ENCODE data around the gene PLOD2.
"Not testable (repeated sequence)": the region's sequence is repeated elsewhere in the genome, so short reads cannot be mapped to it uniquely, and the experiment has no call there.

PLOD2 gene

DNA sequence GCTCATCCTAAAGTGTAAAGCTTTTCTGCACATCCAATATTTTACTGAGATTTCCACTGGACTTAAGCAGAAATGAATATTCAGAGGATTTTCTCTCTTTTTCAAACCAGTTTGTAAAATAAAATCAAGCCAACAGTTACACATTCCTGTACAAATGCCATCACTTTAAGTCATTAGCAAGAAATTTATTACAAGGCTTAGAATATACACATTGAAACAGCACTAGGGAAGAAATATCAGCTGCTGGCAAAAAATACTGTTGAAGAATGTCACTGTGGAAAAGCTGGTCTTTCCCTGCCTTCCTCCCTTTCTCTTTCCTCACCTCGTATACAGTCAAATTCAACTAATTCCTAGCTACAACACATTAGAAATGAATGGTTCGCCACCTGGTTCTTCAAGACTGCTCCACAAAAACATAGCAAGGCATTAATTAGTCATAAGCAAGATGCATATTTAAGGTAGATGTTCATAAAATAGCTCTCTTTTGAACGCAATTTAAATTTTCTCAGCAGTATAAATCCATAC lies 21.3 kb downstream of the PLOD2 start:
- no peak for DNase-seq (ENCODE audit: low read depth in 2 of 2)

DNA sequence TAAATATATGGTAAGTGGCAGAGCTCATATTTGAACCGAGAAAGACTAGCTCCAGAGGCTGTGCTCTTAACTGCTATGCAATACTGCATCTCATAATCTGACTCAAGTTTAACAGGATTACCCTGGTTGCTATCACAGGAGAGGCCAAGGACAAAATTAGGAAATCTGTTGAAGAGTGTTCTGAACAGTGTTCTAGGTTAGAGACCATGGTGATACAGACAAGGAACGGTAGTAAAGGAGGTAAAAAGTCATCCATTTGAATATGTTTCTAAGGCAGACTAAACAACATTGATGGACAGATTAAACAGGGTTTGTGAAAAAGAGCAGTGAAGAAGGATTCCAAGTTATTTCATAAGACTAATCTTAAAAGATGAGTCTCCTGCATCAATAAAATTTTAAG lies 22.1 kb downstream of the PLOD2 start:
- DNase-seq (ENCODE audit: low read depth in 2 of 2) = no peak

DNA sequence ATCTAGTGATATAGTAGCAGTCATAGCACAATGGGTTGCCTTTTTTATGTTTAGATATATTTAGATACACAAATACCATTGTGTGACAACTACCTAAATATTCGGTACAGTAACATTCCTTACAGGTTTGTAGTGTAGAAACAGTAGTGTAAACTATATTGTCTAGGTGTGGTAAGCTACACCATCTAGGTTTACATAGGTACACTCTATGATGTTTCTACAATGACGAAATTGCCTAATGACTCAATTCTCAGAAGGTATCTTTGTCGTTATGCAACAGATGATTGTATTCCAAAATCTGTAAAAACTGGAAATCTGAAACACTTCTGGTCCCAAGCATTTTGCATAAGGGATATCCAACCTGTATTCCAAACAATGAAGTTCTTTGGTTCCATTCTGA lies 24.3 kb downstream of the PLOD2 start:
- DNase-seq (ENCODE audit: low read depth in 2 of 2) = no peak

DNA sequence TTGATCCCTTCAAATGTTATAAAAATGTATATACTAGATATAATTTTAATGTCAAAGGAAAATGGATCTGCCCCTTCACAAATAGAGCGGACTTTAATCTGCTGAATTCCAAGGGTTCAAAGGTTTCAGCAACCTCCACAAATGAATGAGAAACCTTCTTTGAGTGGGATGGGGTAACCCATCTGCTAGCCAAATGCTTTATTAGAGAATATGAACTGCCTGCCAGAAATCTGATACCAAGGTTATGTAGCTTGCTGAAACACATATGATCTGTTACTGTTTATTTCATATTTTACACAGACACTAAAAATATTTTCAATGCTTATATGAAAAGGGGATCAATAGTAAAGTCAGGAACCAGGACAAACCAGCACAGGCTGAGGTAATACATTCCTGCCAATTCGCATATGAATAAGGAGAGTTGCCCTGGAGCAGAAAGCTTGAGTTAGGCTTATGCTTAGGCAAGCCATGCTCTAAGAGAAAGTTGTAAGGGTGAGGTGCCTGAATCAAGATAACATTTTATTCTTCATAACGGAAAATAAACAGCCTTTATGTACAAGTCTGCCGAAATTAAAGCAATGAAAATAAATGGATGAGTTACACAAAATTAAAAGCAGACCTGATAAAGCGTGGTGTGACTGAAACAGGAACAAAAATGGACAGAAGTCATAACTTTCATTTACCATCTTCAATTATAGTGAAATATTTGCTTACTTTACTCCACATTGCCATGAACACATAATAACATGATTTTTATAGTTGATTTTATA lies 26.5 kb downstream of the PLOD2 start:
- no peak for DNase-seq (ENCODE audit: low read depth in 2 of 2)

DNA sequence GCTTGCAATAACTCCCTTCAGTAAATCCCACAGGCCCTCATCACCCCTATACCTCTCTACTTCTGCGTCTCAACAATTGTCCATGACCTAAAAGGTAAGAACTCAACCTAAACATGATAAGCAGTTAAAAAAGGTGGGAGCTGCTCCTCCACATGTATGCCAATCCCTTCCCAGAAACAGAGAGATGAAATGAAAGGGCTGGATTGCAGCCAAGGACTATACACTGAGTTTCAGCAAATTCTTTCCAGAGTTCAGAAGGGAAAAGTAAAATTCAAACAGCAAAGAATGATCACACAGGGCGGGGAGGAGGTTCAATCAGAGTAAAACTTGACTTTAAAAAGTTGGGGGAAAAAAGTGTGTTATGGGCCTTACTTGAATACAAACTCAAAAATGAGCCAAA lies 27.5 kb downstream of the PLOD2 start:
- no peak for DNase-seq (ENCODE audit: low read depth in 2 of 2)

DNA sequence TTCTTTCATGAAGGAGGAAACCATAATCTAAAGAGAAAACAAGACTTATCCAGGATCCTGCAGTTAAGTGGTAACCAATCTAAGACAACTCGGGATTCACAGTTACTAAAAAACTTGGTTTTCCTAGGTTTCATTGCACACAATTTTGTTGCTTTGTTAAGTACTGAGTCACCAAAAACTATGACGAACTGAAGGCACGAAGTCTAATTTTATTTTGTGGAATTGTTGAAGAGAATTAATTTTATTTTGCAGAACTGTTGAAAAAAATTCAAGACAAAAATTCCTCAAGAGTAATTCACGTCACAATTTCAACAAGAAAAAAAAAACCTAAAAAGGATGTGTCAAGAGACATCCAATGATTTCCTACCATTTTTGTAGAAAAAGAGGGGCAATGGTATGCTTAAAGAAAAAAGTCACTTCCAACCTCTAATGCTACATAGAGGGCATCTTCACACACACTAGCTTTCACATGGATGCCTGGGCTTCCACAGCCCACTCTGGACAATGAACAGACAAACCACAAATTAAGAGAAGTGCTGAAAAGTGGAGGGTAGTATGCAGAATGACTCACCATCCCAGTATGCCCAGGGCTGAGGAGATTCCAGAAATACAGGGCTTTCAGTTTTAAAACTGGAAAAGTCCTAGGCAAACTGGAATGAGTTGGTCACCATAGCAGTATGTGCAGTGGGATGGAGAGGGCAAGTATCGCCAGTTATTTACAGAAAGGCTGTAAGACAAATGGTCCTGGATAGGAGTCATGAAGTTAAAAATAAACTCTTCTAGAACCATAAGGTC lies 29.2 kb downstream of the PLOD2 start:
- no peak for DNase-seq (ENCODE audit: low read depth in 2 of 2)

DNA sequence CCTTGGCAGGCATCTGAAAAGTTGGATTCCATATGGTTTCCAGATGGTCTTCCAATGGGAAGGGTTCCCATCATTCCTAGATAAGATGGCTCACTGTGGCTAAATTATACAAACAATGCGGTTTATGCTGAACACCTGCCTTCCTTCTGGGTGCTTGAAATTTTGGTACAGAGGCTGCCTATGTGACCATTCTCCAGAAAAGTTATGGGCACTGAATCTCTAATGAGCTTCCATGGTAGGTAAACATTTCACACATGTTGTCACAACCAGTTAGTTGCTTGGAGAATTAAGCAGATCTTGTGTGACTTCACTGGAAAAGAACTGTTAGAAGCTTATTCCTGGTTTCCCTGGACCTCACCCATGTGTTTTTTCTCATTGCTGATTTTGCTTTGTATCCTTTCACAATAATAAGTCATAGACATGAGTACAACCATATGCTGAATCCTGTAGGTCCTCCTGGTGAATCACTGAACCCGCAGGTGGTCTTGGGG lies 30.1 kb downstream of the PLOD2 start:
- no peak for DNase-seq (ENCODE audit: low read depth in 2 of 2)

DNA sequence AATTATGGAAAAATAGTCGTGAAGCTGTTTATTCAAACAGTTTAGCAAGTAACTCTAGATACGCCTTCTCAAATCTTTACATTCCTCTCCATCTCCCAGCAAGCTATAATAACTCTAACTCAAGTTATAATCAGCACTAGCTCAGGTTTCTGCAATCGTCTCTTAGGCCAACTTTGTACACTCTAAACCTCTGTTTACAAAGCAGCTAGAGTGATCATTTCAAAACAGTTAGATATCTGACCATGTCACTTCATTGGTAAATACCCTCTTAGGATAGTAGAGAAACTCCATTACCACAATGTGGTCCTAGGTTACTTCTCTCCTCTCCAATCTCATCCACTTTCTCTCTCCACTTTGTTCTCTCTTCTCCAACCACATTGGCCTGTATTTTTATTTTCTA lies 31.2 kb downstream of the PLOD2 start:
- no peak for DNase-seq (ENCODE audit: low read depth in 2 of 2)

DNA sequence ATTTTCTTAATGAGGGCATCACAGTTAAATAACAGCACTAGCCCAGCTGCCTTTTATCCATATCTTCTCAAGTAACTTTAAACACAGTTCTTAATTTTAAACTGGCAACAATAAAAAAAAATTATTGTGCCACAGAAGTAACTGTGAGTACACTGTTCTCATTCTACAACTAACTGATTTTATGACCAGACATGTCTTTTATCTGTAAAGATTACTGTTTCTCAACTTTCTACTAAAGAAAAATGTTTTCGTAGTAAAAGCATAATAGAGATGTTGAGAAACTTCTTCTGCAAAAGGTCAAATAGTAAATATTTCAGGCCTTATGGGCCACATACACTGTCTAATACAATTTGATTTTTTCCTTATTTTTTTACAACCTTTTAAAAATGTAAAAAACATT lies 32.0 kb downstream of the PLOD2 start:
- DNase-seq (ENCODE audit: low read depth in 2 of 2) = no peak

DNA sequence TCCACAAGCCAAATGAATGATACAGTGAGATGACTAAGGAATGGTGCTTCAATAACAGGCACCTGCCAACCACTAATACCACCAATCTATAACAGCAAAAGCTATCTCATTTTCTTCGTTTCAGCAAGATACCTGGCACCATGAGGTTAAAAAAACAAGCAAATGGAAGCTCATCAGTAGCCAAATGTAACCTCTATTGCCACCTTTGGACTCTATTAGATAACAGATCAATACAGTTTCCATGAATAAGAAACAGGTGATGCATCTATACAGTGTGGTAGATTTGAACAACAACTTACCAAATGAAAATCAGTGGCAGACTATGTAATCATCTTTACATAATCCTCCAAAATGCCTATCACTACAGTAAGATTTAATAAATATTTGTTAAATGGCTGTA lies 32.8 kb downstream of the PLOD2 start:
- no peak for DNase-seq (ENCODE audit: low read depth in 2 of 2)

DNA sequence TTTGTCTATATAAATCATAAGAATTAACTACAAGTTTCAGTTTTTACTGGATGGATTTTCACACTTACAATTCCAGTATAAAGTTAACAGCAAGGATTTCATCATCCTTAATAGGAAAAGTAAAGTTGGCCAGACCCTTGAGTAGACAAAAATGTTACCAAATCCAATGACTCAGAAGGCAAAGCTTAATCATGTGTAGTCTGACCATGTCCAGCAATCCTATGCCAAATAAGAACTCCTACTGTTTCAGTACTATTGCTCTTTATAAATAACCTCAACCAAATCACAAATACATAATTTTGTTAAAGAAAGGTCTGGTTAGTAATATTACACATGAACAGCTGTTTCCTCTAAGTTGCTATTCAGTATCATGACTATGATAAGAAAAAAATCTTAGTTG lies 35.0 kb downstream of the PLOD2 start:
- no peak for DNase-seq (ENCODE audit: low read depth in 2 of 2)

DNA sequence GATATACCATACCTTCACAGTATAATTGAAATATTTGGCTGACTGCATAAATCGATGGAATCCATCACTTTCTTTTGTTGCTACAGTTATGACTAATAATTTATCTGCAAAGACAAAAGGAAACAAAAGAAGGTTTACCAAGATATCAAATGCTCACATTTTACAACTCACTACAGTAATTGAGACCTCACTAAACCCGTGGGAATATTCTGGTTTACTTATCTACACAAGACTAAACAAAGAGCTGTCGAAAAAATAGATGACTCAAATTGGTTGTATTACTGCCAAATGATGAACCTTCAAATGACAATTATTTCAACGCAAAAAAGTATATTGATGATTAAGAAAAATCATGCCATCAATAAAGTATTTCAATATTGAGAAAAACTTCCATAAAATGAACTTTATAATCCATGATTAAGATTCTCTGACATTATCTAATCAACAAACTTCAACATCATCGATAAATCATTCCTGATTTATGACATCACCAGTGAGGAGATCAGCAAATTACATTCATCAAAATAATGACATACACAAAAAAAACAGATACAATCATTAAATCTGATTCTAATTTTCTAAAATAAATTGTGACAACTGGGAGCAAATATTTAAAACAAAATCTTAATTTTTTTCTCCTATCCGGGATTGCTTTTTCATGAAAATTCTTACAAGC lies 36.7 kb downstream of the PLOD2 start:
- DNase-seq (ENCODE audit: low read depth in 2 of 2) = no peak

DNA sequence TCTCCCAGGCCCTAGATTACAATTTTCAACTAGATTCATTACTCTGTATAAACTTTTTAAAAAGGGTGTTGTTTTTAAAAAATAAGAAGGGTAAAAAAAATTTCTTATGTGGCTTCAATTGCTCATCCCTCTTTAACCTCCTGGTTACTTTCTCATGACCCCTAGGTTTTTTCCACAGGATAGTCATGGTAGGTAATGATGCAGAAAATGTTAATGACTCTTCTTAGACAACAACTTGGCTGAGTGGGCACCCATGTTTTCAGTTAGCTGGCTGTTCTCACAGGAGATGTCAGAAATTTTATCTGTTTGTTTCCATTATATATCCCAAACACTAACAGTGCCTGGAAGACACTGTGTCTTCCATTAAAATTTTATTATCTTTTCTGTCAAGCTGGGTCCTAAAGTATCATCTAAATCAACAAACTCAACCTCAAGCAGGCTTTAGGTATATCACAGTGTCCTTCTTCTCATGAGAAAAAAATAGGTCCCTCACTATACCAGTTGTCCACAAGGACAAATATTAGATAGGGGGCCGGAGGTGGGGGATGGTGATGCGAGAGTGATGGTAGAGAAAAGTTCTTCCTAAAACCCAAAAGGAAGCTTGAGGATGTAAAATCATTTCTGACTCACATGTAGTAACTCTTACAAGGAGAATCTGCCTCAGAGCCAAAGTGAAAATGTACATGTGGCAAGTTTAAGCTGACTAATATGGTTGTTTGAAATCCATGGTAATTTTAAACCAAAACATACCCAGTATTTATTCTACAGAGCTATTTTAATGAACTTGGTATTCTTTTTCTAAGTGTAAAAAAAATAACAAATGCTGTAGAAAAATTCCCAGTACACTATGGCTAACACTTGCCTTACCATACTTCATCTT lies 43.3 kb downstream of the PLOD2 start:
- no peak for DNase-seq (ENCODE audit: low read depth in 2 of 2)

DNA sequence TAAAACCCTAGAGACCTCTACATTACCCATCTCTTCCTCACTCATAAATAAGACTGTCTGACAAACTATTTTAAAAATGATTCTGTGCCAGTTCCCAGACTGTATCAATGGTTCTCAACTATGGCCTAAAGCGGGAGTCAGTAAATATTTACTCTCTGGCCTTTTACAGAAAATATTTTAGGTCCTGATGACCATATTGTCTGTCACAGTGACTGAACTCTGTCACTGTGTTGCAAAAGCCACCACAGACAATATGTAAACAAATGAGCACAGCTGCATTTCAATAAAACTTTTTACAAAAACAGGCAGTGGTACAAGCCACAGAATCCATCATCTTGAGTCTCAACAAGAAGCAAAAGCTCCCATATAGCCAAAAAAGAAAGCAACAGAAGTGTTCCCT lies 45.4 kb downstream of the PLOD2 start:
- DNase-seq (ENCODE audit: low read depth in 2 of 2) = no peak

DNA sequence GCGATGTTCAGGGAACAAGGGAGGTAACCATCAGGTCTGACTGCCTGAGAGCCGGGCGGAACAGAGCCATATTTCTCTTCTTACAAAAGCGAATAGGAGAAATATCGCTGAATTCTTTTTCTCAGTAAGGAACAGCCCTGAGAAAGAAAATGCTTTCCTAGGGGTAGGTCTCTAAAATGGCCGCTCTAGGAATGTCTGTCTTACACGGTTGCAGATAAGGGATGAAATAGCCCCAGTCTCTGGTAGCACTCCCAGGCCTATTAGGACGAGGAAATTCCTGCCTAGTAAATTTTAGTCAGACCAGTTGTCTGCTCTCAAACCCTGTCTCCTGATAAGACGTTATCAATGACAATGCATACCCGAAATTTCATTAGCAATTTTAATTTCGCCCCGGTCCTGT lies 47.2 kb downstream of the PLOD2 start:
- DNase-seq (ENCODE audit: low read depth in 2 of 2) = not testable (repeated sequence)

DNA sequence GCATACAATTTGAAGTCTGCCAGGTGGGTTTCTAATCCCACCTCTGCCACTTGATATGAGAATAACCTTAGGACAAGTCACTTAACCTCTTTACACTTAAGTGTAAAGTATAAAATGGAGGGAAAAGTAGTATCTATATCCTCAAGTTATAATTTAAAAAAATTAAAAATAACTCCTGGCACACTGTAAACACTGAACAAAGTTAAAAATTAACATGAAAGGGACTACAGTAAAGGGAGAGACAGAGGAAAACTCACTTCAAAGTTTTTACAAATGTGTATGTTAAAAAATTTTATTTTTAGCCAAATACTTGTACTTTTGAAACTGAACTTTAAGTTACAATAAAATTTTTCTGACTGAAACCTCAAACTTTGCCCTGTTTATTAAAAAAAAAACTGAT lies 49.6 kb downstream of the PLOD2 start:
- DNase-seq (ENCODE audit: low read depth in 2 of 2) = no peak

DNA sequence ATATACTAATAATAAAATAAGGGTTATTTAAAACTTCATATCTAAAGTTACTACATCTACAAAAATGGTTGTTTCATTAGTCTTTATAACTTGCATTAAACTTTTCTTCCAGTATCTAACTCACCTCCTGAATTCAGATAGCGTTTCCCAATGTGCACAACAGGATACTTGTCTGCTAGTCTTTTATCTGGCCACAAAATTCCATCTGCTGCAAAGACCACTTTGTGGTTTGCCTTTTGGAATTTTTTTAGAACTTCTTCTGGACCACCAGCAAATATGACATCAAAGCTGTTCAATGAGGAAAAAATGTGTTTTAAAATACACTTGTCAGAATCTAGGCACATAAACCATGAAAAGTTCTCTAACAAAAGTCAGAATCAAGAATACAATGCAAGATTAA lies 50.8 kb downstream of the PLOD2 start:
- DNase-seq (ENCODE audit: low read depth in 2 of 2) = no peak

DNA sequence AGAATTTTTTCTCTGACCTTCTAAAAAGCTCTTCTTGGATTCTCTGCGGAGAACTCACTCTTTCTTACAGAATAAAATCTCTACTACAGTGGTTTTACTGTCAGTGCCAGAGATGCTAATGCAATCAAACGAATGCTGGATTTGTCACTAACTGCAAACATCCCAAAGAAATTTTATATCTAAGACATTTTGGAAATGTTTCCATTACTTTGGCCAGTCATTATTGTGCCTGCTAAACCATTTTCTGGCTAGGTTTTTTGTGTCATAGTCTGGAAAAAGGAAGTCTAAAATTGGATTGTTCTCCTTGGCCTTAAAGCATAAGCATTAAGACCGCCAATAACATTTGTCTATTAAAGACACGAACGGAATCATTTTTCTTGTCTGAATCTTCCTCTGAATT lies 54.0 kb downstream of the PLOD2 start:
- DNase-seq (ENCODE audit: low read depth in 2 of 2) = no peak

DNA sequence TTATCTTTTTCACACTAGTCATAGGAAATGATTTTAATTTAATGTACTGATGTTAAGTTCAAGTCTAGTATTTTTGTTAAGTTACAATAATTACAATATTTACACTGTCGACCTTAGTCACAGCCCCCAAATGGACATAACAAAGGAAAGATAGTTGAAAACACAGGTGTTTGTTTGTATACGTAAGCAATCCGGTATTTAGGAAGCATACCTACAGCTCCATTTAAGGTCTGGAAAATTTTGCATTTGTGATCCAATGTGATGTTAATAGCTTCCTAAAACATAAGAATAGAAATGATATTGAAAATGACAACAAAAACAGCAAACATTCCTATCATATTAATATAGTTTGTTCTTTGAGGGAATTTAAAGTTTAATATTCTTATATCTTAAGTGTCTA lies 56.9 kb downstream of the PLOD2 start:
- DNase-seq (ENCODE audit: low read depth in 2 of 2) = no peak

DNA sequence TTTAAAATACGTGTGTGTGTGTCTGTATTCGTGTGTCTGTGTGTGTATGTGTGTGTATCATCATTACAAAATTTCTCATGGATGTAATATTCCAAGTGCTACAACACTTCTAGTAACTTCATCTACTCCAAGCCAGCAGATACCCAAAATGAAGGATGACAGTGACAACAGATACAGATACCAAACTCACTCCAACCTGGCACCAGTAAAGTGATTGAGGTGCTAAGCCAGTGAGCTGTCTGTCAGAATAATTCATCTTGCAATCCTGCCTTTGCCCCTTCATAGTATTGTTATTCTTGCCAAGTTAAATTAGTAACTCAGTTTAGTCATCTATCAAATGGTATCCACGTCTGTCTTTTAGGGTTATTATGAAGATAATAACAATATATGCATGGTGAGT lies 58.1 kb downstream of the PLOD2 start:
- DNase-seq (ENCODE audit: low read depth in 2 of 2) = no peak

DNA sequence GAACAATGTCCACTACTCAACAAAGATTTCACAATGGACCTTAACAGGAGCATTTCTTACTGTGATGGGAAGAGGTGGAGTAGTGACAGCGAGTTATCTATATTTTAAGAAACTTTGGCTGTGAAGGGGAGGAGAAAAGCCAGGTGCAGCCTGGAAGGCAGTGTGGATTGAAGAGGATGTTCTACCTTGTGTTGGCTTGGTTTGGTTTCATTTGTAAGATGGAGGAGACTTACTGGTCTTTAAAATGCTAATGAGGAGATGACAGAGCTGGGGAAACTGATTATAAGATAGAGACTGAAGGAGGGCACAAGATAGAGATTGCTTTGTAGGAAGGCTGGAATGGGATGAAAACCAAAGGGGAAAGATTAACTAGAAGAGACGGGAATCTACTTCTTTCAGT lies 59.4 kb downstream of the PLOD2 start:
- no peak for DNase-seq (ENCODE audit: low read depth in 2 of 2)
